UCSD-AML1 (cell line): ENCODE results near the gene MGRN1.

ENCODE experiments used
- DNase-seq: peaks from one replicate; lab custom pipeline; 2025; ENCODE audit not compliant: unreplicated experiment; lab: John Stamatoyannopoulos, UW

MGRN1 gene

DNA sequence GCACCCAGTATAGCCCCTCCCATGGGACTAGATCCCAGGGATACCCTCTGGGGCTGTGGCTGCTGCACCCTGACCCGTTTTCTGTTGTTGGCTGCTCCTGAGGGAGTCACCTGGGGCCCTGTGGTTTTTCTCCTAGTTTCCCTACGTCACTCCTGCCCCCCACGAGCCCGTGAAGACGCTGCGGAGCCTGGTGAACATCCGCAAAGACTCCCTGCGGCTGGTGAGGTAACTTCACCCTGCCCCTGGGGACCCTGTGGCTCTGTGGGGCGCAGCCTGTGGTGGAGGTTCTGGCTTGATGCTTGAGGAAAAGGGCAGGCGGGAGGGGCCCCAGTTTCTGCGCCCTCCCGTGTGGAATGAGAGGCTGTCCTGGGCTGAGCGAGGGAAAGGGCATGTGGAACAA lies 27.2 kb downstream of the MGRN1 start:
- no peak for DNase-seq

DNA sequence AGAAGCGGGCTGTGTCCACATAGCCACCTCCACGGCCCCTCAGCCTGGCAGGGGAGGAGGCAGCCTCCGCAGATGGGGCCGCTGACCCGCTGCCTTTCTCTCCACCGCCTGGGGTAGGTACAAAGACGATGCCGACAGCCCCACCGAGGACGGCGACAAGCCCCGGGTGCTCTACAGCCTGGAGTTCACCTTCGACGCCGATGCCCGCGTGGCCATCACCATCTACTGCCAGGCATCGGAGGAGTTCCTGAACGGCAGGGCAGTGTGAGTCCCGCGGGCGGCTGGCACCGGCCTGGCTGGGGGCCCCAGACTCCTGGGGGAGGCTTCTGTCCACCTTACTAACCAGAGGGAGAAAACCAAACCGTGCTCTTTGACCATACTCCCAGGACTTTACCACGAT lies 27.9 kb downstream of the MGRN1 start:
- DNase-seq, result no peak

DNA sequence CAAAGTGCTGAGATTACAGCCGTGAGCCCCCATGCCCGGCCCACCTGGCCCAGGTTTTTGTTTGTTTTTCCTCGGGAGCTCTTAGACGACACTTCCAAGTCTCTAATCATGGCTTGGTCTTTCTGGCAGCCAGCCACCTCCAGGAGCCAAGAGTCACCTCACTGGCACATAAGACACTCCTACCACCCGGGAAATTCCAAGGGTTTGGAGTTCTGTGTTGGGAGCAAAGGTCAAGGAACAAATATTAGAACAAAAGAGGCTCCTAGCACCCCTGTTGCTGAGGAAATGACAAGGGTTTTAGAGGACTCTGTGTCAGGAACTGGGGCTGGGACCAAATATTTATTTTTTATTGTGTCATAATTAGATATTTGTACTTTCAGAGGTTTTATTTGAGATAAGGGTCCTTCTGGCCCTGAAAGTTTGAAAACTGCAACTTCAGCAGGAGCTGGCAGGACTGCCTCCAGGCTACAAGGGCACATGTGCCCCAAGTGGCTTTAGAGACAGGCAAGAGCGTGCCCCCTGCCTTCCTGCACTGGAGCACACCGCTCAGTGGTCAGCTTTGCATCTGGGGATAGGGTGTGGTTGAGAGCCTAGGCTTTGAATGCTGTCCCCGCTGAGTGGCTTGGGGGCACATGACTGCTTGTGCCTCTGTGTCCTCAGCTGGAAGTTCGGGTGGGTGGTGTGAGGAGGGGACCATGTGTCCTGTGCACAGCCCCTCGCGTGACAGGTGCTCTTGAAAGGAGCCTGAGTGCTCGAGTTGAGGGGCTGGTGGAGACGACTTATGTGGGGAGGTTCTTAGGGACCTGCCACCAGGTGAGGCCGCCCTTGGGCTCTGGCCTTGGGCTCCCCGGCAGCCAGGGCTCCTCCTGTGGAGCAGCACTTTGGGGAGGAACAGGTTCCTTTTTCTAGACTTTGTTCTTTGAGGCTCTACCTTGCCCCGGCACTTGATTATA lies 29.7 kb downstream of the MGRN1 start:
- DNase-seq, result no peak

DNA sequence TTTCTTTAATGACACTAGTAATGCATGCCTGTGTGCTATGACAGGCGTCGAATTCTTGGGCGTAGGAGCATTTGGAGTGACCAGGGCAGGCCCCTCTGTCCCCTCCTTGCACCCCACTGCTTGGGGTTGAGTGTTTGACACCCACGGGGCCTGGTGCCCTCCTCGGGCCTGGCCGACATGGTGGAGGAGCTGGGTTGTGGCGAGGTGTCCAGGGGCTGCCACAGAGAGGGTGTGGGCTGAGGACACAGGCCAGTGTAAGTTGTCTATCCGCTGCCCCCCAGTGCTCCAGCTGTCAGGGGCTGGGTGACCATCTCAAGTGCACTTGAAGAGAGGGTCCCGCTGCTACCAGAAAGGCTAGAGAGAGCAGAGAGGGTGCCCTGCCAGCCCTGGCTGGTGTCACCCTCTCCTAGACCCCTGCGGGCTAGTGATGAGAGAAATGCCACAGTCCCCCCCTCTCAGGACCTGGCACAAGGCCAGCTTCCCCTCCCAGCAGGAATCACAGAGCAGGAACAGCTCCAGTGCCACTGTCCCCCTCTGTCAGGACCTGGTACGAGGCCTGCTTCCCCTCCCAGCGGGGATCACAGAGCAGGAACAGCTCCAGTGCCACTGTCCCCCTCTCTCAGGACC lies 30.5 kb downstream of the MGRN1 start:
- no peak for DNase-seq

DNA sequence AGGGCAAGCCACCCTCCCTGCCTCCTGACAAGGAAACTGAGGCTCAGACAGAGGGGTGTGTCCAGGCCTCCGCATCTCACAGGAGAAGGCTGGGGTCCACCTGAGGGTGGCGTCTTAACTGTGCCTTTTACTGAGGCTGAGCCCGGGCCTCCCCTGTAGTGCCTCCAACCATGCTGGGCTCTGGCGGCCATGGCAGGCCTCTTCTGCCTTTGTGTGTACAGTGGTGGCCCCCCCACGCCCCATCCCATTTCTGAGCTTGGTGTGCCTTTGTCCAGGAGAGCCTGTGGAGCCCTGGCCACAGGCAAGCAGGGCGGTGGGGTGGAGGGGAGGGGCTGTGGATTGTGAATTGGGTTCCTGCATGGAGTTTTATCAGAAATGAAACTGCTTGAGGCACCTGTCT lies 31.2 kb downstream of the MGRN1 start:
- DNase-seq, result no peak

DNA sequence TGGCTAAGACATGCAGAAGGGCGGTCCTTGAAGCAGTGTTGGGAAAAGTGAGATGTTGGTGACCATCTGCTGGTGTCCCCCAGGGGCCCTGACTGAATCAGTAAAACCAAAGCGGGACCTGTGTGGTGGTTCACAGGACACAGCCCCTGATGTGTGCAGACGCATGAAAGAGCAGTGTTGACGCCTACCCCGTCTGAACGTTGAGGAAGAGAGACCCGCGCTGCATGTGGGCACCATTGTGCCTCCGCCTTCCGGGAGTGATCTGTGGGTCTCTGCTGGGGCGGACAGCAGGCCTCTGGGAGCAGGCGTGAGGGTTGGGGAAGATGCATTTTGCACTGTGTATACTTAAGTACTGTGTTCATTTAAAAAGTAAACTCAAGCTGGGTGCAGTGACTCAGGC lies 31.6 kb downstream of the MGRN1 start:
- DNase-seq, result no peak

DNA sequence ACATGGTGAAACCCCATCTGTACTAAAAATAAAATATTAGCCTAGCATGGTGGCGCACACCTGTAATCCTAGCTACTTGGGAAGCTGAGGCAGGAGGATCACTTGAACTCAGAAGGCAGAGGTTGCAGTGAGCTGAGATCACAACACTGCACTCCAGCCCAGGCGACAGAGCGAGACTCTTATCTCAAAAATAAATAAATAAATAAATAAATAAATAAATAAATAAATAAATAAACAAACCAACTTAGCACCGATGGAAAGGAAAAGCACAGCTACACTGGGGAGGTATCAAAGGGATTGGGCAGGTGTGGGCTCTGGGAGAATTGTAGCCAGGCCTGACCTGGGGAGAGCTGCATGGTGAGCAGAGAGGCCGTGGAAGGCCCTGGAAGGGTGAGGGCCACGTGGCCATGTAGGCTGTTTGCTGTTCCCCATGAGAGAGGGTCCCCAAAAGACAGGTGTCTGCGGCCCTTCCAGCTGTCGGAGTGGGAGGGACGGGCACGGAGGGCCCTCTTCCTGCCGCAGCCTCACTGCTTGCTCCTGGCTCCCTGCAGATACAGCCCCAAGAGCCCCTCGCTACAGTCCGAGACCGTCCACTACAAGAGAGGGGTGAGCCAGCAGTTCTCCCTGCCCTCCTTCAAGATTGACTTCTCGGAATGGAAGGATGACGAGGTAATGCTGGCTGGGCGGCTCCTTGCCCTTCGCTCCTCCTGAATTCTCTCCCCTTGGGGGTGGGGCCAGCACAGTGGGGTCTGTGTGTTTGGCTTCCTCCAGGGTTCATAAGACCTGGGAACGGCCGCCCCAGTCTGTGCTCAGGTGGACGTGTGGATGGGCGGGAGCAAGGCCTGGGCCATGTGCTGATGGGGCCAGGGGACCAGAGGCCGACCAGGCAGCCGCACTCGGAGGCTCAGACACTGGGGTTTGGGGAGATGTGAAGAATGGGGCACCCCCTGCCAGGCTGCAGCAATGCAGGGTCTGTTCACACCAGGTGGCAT lies 32.4 kb downstream of the MGRN1 start:
- no peak for DNase-seq

DNA sequence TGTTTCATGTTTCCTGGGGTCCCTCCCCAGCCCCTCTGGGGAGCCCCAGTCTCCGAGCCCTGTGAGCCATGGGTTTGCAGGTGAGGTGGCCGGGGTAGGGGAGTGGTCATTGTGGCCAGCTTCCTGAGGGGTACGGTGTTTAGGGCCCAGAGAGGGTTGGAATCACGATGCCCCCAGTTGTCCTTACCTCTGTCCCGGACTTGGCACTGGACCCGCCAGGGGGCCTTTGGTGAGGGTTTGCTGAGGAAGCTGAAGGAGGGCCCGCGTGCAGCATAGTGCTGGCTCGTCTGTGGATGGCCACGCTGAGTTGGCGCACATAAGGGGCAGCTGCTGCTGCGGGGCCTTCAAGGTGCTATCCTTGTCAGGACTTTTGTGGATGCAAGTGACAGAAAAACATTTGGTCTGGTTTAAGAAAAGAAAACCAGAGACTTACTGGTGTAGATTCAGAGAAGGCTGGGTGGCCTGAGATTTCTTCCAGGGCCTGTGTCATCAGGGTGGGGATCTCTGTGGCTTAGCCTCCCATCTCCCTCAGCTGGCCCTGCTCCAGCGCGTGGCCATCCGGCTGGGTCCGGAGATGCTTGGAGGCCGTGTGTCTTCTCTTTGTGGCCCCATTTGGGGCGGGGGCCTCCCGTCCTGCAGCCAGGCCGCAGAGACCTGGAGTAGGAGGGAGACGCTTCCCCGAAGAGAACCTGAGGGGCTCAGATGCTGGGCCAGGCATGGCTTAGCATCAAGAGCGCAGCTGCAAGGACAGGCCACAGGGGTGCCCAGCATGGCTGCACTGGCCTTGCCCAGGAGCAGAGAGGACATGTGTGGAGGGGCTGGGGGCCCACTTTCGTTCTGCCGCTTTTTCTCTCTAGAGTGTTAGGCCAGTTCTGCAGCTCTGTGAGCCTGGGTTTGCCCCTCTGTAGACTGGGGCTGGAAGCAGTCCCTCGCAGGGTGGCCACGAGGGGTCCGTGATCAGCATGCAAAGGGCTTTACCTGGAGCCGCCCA lies 35.0 kb downstream of the MGRN1 start:
- DNase-seq, result no peak

DNA sequence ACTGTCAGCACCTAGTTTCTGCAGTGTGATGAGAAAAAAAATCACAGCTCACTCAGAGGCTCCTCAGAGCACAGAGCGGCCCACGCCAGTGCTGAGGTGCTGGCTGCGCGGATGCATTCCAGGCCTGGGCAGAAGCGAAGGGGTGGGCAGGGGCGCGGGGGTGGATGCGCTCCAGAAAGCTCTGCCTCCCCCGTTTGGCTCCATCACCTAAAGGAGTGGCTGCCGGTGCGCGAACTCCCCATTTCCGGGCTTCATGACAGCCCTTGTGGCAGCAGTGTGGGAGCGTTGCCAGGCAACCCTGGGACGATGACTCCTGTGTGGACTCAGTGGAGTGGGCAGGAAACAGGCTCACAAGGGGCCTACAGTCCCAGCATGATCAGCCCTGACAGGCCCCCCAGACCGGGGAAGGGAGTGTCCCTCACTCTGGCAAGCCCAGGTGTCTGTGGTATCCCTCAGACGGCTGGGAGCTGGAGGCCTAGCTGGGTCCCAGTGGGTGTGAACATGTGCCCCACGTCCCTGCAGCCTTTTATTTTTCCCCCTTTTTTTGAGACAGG lies 35.9 kb downstream of the MGRN1 start:
- DNase-seq, result peak; percentile 66

DNA sequence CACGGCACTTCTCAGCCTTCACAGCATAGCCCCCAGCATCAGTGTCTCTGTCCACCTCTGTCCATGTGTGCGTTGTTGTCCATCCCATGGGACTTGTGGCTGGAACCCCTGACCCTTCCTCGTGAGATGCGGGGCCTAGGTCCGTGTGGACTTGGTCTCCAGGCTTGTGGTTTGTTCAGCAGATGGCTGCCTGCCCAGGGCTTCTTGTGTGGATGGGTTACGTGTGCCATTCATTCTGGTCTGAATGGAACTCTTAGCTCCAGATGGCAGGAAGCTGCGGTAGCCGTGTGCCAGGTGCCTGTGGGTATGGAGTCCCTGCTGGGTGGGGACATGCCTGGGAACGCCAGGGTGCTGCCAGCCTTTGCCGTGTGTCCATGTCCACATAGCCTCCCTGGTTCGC lies 37.0 kb downstream of the MGRN1 start:
- no peak for DNase-seq

DNA sequence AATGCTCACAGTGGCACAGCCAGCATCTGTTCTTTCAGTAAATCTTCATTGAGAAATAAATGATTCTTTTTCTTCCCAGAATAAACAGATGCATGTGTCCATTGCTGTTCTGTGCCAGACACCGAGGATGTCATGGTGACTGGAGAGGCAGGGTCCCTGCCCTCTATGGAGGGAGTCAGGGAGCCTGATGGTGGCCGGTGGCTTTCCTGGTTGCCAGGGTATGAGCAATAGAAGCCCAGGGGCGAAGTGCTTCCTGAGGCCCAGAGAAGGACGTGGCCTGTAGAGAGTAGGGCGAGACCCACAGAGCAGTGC lies 38.8 kb downstream of the MGRN1 start:
- DNase-seq, result no peak

DNA sequence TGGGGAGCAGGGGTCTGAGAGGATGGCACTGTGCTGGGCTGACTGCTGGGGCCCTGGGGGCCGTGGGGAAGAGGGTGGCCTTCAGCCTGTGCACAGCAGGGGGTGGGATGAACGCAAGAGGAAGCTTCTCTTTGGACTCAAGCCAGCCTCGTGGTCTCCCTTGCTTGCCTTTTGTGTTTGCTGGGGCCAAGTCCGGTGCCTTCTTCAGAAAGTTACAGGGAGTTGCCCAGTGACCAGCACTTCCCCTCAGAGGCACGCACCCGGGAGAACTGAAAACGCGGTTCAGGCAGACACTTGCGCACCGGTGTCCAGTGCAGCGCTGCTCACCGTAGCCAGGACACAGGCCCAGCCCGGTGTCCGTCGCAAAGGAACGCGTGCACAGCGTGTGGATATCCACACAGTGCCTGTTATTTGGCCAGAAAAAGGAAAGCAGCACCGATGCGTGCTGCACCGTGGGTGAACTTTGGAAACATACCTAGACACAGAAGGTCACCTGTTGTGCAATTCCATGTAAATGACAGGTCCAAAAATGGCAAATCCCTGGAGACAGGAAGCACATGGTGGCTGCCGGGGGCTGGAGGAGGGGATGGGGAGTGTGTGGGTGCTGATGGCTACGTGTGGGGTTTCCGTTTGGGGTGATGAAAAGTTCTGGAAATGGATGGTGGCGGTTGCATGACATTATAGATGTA lies 39.3 kb downstream of the MGRN1 start:
- peak; percentile 79 for DNase-seq

DNA sequence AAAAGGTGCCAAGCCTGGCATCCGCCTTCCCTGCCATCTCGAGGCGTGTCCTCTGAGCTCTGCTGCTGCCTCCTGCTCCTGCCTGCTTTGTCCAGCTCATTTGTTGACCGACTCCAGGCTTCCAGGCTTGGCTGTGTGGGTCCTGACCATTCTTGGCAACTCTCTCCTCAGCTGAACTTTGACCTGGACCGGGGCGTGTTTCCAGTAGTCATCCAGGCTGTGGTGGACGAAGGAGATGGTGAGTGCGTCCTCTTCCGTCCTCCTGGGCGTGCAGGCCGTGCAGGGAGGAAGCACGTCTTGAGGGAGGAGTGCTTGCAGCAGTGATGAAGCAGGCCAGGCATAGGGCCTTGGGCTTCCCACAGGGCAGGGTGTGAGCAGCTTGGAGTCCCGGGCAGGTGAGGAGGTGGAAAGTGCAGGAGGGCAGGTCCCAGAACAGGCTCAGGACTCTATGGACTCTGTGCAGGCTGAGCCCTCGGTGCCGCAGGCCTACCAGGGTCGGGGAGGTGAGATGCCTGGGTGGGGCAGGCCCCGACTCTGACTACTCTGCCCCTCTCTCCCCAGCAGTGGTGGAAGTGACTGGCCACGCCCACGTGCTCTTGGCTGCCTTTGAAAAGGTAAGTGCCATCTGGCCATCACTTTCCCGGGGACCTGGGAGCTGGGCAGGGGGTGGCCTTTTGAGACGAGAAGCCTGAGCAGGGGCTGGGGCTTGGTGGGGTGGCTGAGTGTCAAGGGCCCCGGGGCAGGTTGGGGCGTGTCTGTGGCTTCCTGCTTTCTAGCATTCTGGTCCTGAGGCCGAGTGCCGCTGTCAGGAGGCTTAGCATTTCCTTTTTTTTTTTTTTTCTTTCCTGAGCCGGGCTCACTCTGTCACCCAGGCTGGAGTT lies 40.2 kb downstream of the MGRN1 start:
- peak; percentile 84 for DNase-seq

DNA sequence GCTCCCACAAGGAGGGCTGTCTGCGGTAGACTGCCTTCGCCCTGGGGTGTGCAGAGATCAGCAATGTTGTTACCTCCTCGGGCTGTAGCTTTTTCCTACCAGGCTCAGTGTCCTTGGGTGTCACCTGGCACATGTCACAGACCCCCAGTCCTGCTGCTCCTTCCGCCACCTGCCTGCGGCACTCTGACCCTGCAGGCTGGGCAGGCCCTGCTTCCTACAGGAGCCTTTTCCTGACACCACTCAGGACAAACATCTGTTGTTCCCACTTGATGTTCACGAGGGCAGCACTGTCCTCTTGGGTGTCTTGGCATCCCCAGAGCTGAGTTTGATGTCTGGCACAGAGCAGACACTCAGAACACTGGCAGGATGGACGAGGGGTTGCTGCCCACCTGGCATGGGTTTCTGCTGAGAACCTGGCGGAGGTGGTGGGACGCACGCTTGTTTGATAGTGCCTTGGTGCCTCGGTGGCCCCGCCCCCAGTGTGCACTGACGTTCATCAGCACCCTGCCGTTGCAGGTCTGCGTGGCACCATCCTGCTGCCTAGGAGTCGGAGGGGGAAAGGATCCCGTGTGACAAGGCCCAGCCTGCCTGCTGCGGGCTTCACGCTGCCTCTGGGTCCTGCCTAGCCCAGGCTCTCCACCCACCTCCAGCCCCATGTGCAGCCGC lies 42.0 kb downstream of the MGRN1 start:
- no peak for DNase-seq

DNA sequence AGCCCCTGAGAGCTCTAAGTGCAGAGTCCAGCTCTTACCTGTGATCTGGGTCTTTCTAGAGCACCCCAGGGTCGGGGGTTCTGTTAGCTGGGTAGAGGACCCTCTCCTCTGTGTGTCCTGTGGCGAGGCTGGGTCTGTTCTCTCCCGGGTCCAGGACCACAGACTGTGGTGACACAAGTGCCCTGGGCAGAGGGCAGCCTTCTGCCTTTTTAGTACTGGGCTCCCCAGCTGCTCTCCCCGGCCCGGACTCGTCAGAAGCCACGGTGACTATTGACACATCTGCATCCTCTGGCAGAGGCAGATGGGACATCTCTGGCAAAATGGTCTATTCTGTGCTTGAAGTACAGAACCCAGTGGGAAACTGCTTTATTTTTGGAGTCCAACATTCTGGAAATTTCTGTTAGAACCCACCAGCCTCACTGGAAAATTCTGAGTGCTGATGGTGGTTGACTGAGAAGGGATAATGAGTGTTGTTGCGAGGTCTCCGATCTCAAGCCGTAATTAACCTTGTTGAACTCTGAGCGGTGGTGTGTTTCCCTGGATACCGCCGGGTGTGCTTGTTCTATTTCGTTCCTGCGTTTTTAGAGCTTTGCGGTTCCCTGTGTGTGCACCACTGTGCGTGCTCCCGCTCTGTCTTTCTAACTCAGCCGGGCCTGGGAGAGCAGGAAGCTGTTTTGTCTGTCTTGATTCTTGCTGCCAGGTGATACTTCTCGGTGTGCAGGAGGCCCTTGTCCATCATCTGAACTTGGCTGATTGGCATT lies 42.8 kb downstream of the MGRN1 start:
- no peak for DNase-seq

DNA sequence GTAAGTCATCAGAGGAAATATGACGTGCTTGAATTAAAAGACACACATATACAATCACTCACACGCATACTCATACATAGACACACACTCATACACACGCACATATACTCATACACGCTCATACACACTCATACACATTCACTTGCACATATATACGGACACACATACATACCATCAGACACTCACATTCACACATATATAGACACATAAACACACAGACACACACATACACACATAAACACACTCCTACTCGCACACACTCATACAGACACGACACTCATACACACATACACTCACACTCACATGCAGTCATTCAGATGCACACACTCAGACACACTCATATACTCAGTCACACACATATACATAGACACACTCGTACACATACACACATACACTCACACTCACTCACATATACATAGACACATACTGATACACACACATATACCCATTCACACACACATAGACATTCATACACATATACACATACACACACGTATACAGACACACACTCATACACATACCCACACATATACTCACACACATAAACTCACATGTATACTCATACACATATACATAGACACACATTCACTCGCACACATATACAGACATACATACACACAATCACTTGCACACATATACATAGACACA lies 43.8 kb downstream of the MGRN1 start:
- DNase-seq, result no peak
